ENCODE data around the gene ADCY3.

The ADCY3 gene

GRCh38 chr2:24920098-24920808 lies at the start of gene ADCY3:
TSS of gene ADCY3 (minus strand) at chr2:24920237. CDS start at chr2:24918987, 1,250 bp downstream.
- peak; percentile 73 for DNase-seq (ENCODE audit: low spot score)

GRCh38 chr2:24969784-24970183 lies 49.7 kb upstream of the ADCY3 start:
- no peak for DNase-seq (ENCODE audit: low spot score)

- peak; percentile 66 for DNase-seq (ENCODE audit: low spot score)
Observed at GRCh38 chr2:24961903-24962302, 41.9 kb upstream of the ADCY3 start.

- no peak for DNase-seq (ENCODE audit: low spot score)
Observed at GRCh38 chr2:24959761-24960160, 39.7 kb upstream of the ADCY3 start.

GRCh38 chr2:24958411-24958935 lies 38.4 kb upstream of the ADCY3 start:
- no peak for DNase-seq (ENCODE audit: low spot score)

- DNase-seq (ENCODE audit: low spot score) = no peak
Observed at GRCh38 chr2:24957976-24958375, 37.9 kb upstream of the ADCY3 start.

- no peak for DNase-seq (ENCODE audit: low spot score)
Observed at GRCh38 chr2:24957221-24957620, 37.2 kb upstream of the ADCY3 start.

- DNase-seq (ENCODE audit: low spot score) = peak; percentile 62
Observed at GRCh38 chr2:24955921-24956320, 35.9 kb upstream of the ADCY3 start.

- DNase-seq (ENCODE audit: low spot score) = no peak
Observed at GRCh38 chr2:24955232-24955631, 35.2 kb upstream of the ADCY3 start.

GRCh38 chr2:24950102-24950501 lies 30.1 kb upstream of the ADCY3 start:
- DNase-seq (ENCODE audit: low spot score) = no peak

- no peak for DNase-seq (ENCODE audit: low spot score)
Observed at GRCh38 chr2:24948506-24948905, 28.5 kb upstream of the ADCY3 start.

GRCh38 chr2:24947561-24948157 lies 27.6 kb upstream of the ADCY3 start:
- DNase-seq (ENCODE audit: low spot score) = no peak

GRCh38 chr2:24945907-24946306 lies 25.9 kb upstream of the ADCY3 start:
- no peak for DNase-seq (ENCODE audit: low spot score)

- DNase-seq (ENCODE audit: low spot score) = no peak
Observed at GRCh38 chr2:24943427-24944053, 23.5 kb upstream of the ADCY3 start.

GRCh38 chr2:24939353-24939752 lies 19.3 kb upstream of the ADCY3 start:
- no peak for DNase-seq (ENCODE audit: low spot score)

- DNase-seq (ENCODE audit: low spot score) = no peak
Observed at GRCh38 chr2:24937236-24937635, 17.2 kb upstream of the ADCY3 start.

- DNase-seq (ENCODE audit: low spot score) = no peak
Observed at GRCh38 chr2:24935145-24935544, 15.1 kb upstream of the ADCY3 start.

GRCh38 chr2:24932715-24933114 lies 12.7 kb upstream of the ADCY3 start:
- no peak for DNase-seq (ENCODE audit: low spot score)

- DNase-seq (ENCODE audit: low spot score) = peak; percentile 51
Observed at GRCh38 chr2:24930768-24931167, 10.7 kb upstream of the ADCY3 start.

GRCh38 chr2:24929230-24929629 lies 9.2 kb upstream of the ADCY3 start:
- no peak for DNase-seq (ENCODE audit: low spot score)

GRCh38 chr2:24928036-24928435 lies 8.0 kb upstream of the ADCY3 start:
- no peak for DNase-seq (ENCODE audit: low spot score)

GRCh38 chr2:24926602-24927252 lies 6.7 kb upstream of the ADCY3 start:
- DNase-seq (ENCODE audit: low spot score) = no peak

GRCh38 chr2:24926220-24926601 lies 6.2 kb upstream of the ADCY3 start:
- DNase-seq (ENCODE audit: low spot score) = no peak

All from putamen (tissue), 1 donor.